ENCODE data around the gene ITPR1. TPM values are rescaled to one million over a fixed set of nuclear protein-coding genes. Genes with fewer than 3 reads are reported as not detected.

The ITPR1 gene
- total RNA-seq, 1 experiment from 2014 or later = 16.7 TPM

DNA sequence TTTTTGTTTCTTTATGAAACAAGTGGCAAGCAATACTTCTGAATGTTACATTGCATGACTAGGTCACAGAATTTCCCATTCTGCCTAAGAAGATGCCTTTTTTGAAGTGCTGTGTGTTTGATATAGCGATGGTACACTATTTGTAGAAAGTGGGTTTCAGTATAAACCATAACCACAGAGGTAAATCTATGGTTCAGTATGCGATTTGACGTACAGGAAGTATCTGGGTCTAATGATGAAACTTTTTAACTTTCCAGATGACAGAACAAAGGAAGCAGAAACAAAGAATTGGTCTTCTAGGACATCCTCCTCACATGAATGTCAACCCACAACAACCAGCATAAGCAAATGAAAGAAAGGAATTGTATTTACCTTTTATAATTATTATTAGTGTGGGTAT lies 352.7 kb downstream of the ITPR1 start:
- no peak for DNase-seq (ENCODE audit: low read depth)

DNA sequence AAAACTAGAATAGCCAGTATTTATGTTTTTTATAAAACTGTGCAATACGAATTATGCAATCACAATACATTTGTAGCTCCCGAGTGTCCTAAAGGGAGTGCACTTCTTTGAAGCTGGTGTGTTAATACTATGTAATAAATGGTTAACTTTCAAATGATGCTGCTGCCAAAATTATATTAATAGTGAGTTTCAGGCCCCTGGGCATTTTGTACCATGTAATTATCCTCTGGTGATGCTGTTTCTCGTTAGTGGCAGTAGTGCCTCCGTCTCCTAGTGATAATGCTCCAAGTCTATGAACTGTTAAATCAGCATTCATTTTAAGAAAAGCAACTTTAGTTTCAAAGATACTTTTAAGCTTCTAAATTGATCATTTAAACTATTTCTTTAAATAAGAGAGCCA lies 353.4 kb downstream of the ITPR1 start:
- DNase-seq (ENCODE audit: low read depth) = no peak

DNA sequence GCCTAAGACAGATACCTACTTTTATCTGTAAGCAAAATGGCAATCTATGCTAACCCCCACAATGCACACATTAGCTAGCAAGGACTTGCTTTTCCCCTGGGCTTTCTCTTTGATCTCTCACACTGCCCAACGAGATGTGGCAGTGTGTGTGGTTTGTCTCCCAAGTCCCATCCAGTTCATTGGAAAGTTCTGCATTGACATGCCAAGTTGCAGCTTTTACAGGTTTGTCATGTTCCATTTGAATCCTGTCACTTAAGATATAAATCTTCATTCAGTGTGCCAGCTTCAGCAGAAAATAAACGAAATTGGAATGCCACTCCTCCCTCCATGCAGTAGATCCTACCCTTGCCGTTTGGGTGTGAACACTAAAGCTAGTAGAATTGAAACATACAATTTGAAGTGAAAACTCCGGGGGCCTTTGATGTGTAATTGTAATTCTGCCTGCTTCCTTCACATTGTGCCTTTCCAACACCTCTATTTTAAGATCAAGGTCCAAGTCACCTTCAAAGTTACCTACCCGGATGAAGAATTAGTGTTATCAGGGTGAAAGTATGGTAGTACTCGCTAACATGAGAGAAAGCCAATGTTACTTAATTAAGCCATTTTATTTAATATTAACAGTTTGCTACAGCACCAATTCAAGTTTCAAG lies 355.2 kb downstream of the ITPR1 start:
- no peak for DNase-seq (ENCODE audit: low read depth)

DNA sequence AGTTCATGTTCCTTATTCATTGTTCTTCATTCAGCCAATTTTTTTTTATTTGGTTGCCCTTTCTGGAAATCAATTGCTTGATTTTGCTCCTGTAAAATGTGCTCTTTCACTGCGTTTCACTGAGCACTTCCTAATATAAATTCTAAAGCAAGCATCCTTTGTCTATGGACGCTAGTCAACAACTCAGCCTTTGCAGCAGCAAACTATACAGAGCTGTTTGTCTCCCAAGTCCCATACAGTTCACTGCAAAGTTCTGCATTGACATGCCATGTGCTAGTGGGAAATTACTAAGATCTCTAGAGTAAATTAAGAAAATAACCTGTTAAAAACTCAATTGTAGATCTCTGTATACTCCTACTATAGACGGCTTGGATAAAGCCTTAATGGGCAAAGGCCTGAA lies 356.0 kb downstream of the ITPR1 start:
- no peak for DNase-seq (ENCODE audit: low read depth)

DNA sequence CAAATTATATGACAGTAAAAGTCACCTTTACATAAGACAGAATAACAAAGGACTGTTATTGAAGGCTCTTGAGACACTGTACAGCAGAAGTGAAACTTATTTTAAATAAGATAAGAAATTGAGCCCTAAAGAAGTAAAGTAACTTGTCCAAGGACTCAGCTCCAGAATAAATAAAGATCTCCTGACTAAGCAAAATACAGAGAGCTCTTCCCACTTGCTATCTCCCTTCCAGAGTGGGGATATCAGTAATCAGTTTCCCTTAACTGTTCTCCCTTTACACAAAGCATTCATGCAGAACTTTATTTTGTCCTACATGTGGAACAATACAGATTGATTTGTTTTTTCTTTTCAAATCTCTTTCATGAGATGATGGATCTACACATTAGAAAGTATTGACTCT lies 356.6 kb downstream of the ITPR1 start:
- DNase-seq (ENCODE audit: low read depth) = no peak

DNA sequence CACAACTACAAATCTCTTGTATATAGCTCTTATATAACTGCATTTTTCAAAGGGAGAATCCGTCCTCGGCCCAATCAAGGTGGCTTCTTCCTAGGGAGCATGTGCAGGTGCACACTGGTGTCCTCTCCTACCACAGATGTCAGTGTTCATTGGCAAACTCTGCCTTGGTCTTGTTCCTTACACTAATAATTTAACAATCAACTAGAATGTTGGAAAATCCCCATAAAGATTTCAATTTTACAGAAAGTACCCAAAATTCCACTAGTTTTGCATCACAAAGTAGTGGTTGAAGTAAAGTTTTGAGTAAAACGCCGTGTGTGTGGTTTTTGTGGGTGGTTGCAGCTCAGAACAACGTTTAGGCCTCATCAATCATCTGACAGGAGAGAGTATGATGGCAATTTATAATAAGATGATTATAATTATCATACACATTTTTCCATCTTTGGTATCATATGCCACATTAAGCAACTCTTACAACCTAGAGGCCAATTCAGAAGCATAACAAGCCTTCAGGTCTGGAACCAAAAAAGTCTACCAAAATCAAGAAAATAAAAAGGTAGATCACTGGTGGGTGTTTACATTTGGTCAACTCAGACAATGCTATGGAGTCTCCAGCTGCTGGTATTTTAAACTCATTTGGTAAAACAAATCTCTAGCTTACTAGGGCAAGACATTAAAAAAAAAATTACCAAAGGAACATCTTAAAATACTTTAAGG lies 357.2 kb downstream of the ITPR1 start:
- no peak for DNase-seq (ENCODE audit: low read depth)

DNA sequence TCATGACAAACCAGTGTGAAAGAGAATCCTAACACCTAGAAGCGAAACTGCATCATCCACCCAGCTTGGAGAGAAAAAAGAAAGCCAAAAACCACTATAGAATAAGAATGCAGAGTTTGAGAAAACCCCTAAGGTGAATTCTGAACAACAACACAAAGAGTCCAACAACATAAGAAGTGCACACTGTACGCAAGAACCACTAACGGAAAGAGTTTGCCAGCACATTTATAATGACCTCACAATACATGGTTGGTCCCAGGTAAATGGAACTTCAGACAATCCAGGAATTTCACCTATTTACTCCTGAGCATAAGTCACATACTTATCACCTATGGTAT lies 357.7 kb downstream of the ITPR1 start:
- no peak for DNase-seq (ENCODE audit: low read depth)

DNA sequence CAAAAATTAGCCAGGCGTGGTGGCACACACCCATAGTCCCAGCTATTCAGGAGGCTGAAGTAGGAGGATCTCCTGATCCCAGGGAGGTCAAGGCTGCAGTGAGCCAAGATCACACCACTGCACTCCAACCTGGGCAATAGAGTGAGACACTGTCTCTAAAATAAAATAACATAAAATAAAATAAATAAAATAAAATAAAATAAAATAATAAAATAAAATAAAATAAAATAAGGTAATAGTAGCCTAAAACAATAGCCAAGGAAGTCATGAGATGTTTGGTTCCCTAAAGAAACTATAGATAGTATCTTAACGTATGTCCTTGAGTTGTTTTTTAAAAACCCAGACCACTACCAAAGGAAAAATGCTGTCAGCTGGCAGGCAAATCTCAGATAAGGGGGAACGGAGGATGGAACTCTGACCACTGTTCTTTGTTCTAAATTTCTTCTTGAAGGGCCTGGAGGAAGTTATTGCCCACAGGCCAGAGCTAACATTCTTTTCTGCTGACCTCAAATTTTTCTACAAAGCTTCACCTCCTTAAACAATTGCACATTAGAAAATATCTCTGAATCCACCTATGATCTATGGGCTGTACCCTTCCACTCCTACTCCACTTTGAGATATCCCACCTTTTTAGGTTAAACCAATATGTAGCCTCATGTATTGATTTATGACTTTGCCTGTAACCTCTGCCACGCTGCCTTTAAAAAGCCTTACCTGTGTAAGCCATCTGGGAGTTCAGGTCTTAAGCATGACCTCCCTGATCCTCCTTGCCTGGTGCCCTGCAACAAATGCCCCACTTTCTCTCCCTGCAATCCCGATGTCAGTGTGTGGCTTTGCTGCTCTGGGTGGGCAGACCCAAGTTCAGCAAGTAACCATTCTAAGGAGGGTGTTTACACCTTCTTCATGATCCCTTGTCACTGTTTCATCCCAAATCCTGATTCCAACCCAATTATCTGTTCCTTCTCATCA lies 359.9 kb downstream of the ITPR1 start:
- peak; percentile 63 for DNase-seq (ENCODE audit: low read depth)

DNA sequence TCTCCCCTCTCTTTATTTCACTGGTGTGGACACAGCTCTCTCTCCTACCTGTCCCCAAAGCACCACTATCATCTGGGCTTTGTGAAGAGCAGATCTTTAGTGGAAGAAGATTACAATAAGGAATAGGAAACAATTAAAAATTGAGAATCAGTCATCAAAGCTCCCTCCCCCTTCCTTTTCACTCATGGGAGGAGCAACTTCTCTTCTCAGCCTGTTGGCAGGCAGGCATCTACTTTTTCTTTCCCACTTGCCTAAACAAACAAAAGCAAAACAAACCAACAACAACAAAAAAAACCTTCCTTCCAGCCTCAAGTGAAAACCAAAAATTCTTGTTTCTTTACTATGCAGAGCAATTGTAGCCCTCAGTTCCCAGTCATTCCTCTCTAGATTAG lies 360.6 kb downstream of the ITPR1 start:
- DNase-seq (ENCODE audit: low read depth) = no peak

DNA sequence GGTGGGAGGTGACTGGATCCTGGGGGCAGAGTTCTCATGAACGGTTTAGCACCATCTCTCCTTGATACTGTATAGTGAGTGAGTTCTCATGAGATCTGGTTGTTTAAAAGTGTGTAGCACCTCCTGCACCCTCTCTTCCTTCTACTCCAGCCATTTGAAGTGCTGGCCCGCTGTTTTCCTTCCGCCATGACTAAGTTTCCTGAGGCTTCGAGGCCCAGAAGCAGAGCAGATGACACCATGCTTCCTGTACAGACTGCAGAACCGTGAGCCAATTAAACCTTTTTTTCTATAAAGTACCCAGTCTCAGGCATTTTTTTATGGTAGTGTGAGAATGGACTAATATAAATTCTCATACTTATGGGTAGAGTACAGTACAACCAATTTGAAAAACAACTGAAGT lies 362.5 kb downstream of the ITPR1 start:
- DNase-seq (ENCODE audit: low read depth) = peak; percentile 49

DNA sequence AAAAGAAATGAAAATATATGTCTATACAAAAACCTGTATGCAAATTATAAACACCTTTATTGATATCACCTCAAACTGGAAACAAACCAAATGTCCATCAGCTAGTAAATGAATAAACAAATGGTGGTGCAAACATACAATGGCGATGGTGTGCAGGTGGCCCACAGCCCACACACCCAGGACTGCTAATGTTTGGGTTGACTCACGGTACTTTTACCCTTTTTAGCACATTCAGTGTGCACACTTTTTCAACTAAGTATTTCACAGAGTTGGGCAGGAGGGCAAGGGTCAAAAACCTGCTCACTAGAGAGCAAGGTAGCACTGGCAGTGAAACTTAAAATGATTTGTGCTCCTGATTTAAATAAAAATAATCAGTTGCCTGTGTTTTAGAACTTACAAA lies 363.0 kb downstream of the ITPR1 start:
- DNase-seq (ENCODE audit: low read depth) = no peak

DNA sequence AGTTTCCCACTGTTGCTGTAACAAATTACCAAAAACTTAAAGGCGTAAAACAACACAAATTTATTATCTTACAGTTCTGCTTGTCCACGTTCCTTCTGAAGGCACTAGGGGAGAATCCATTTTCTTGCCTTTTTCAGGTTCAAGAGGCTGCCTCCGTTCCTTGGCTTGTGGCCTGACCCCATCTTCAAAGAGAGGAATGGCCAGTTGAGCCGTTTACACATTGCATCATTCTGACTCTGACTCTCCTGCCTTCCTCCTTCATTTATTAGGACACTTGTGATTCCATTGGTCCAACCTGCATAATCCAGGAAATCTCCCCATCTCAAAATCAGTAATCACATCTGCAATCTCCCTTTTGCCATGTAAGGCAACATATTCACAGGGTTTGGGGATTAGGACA lies 363.4 kb downstream of the ITPR1 start:
- no peak for DNase-seq (ENCODE audit: low read depth)

DNA sequence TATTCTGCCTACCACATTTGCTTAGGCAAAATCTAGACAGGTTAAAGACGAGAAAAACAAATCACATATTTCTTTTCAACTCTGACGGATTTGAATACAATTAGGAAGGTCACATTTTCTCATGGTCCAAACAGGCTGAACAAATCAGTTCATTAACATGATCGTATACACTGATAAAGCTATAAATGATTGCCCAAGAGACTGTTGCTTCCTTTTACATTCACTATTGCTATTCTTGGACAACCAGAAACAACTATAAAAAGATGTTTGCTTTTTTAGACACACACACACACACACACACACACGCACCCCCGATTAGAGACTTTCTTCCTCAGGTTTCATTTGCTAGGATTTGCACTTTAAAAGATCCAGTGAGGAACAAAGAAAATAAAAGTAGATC lies 363.8 kb downstream of the ITPR1 start:
- DNase-seq (ENCODE audit: low read depth) = no peak

DNA sequence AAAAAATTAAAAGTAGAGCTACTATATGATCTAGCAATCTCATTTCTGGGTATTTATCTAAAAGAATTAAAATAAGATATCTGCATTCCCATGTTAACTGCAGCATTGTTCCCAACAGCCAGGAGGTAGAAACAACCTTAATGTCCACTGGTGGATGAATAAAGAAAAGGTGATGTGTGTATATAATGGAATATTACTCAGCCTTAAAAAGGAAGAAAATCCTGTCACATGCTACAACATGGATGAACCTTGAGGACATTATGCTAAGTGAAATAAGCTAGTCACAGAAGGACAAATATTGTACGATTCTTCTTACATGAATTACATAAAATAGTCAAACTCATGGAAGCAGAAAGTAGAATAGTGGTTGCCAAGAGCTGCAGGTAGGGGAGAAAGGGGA lies 366.6 kb downstream of the ITPR1 start:
- DNase-seq (ENCODE audit: low read depth) = no peak

DNA sequence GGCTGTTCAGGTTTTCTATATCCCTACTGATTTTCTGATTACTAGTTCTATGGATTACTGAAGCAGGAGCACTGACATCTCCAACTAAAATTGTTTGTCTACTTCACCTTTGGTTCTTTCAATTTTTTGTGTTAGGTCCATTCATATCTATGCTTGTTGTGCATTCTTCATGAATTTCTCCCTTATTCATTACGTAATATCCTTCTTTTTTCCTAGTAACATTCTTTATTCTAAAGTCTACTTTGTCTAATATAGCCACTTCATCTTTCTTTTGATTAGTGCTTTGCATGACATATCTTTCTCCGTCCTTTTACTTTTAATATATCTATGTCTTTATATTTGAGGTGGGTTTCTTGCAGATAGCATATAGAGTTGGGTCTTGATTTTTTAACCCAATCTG lies 369.8 kb downstream of the ITPR1 start:
- DNase-seq (ENCODE audit: low read depth) = no peak

DNA sequence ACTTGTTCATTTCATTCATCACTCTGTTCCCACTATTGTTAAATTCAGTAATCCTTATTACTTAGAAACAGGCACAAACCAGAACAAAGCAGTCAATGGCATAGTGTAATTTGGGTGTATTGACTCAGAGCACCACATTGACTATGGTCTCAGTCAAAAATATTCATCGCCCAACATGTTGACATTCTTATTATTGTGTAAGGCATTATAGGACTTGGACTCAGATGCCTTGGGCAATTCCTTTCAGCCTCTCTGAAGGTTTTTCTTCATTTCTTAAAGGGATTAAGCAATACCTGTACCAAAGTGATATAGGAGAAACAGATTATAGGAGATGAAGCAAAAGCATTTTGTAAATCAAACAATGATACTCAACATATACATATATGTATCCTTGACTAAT lies 371.4 kb downstream of the ITPR1 start:
- DNase-seq (ENCODE audit: low read depth) = no peak

DNA sequence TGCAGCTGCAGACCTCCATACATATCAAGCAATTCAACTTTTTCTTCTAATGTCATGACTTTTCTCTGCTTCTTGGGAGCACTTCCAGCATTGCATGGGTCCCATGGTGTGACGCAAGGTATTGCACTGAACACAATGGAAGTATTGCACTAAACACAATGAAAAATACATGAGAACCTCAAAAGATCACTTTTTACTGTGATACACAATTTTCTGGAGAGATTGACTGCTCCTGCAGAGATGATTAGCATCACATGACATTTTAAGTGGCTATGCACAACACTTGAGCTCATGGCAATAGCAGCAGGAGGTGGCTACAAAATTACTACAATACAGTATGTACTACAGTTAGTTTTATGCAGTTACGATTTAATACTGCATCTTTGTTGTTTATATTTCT lies 372.6 kb downstream of the ITPR1 start:
- no peak for DNase-seq (ENCODE audit: low read depth)

DNA sequence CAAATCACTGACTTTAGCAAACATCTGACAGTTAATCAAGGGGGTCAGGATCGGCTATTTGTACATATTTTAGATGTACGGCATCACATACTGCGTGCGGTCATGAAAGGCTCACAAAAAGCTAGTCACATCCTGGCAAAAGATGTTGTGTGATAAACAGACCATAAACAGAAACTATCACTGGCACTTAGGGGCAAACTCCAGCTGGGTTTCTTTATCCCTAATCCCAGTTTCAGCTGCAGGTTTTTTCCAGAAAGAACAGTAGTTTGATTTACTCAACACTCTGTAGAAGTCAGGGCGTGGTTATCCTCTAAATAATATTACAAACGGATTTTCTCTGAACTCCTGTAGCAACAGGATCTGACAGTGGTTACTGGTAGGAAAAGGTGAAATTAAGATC lies 373.7 kb downstream of the ITPR1 start:
- DNase-seq (ENCODE audit: low read depth) = no peak

DNA sequence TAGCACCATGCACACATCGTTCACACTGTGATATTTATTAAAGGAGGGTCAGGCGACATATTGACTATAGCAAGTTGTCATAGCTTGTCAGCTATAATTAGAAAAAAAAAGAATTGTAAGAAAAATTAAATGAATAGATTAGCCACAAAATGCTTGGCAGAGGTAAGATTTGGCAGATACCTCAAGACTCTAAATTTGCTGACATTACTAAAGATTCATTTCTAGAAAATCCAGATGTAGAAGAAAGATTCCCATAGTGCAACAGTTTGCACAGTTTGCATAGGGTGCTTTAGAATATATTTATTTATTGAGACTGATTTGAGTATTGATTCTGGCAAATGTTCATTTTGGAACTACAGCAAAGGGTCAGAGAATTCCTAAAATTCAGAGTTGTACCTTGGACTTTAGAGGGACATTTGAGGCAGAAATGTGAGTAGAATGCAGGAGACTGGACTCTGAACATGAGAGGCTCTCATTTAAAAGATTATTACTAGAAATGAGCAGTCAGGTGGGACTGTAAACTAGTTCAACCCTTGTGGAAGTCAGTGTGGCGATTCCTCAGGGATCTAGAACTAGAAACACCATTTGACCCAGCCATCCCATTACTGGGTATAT lies 384.1 kb downstream of the ITPR1 start:
- DNase-seq (ENCODE audit: low read depth) = no peak

DNA sequence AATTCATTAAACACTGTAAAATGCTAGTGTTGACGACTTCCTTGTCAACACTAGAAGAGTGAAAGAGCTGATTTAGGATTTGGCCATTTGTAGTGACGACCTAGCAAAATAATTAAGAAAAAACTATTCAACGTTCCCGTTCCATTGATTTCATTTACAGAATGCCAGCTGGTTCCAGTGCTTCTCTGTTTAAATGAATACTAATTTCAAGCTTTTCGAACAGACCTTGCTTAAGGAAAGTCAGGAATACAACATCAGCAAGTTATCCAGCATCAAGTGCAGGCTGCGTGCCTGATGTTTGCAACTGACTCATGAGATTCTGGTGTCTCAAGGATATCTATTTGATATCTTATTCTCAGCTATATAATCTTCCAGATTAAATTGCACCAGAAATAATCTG lies 387.7 kb downstream of the ITPR1 start:
- no peak for DNase-seq (ENCODE audit: low read depth)

DNA sequence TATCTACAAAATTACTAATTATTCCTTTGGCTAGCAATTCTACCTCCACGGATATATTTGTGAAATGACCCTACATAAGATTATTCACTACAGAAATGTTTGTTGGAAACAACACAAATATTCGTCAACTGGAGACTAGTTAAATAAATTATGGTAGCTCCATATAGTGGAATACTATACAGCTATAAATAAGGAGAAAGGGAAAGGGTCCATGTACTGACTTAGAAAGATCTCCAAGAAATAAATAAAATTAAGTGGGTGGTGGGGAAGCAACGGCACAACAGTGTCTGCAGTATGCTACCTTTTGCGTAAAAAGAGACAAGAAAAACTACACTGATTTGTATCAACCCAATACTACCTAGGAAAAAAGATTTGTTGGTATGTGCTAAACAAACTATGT lies 389.4 kb downstream of the ITPR1 start:
- no peak for DNase-seq (ENCODE audit: low read depth)

DNA sequence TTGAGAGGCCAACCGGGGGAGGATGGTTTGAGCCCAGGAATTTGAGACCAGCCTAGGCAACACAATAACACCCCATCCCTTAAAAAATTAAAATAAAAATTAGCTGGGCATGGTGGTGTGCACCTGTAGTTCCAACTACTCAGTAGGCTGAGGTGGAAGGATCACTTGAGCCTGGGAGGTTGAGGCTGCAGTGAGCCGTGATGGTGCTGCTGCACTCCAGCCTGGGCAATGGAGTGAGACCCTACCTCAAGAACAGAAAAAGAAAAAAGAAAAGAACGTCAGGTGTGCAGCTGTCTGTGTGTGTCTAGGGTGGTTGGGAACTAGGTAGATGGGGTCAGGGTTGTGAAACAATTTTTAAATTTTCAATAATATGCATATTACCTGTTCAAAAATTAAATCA lies 389.9 kb downstream of the ITPR1 start:
- DNase-seq (ENCODE audit: low read depth) = no peak
